Dendritic cell treated with granulocyte-macrophage colony-stimulating factor and Interleukin-4, amounts not matched to agents 40 ng/mL and 50 ng/mL, for 4 days (primary cell): Measurements from ENCODE around the gene TRIOBP.
"Not testable (repeated sequence)": the region's sequence is repeated elsewhere in the genome, so short reads cannot be mapped to it uniquely, and the experiment has no call there.

Experiments
- H3K27ac Mint-ChIP-seq: one replicate; pipeline ENCODE4 v1.8.0; 2022; ENCODE audit warnings: mild to moderate bottlenecking, mixed read lengths
- H3K27me3 Mint-ChIP-seq: one replicate; pipeline ENCODE4 v1.8.0; 2022; ENCODE audit warnings: mild to moderate bottlenecking, mixed read lengths
- H3K36me3 Mint-ChIP-seq: one replicate; pipeline ENCODE4 v1.8.0; 2022; ENCODE audit warnings: low read depth, mixed read lengths
- H3K4me1 Mint-ChIP-seq: one replicate; pipeline ENCODE4 v1.8.0; 2022; ENCODE audit warnings: low read depth, mixed read lengths
- H3K4me3 Mint-ChIP-seq: one replicate; pipeline ENCODE4 v1.8.0; 2022; ENCODE audit warnings: mild to moderate bottlenecking, moderate library complexity, mixed read lengths
- H3K9me3 Mint-ChIP-seq: one replicate; pipeline ENCODE4 v1.8.0; 2022; ENCODE audit warnings: mixed read lengths
- intact Hi-C: fragments of 100-400 bp; cut with micrococcal nuclease; formaldehyde crosslinking; loops from one replicate; pipeline ENCODE4 v1.15.0; 2022

TRIOBP gene

DNA sequence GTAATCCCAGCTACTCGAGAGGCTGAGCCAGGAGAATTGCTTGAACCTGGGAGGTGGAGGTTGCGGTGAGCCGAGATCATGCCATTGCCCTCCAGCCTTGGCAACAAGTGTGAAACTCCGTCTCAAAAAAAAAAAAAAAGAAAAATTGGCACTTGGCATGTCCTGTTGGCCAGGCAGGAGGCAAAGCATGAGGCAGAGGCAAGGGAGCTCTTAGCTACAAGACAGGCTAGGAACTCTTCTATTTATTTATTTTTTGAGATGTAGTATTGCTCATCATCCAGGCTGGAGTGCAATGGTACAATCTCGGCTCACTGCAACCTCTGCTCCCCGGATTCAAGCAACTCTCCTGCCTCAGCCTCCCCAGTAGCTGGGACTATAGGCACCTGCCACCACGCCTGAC lies 2.7 kb upstream of the TRIOBP start:
- H3K27me3 Mint-ChIP-seq, H3K4me3 Mint-ChIP-seq, intact Hi-C loops, H3K9me3 Mint-ChIP-seq, H3K27ac Mint-ChIP-seq: not testable (repeated sequence)
- Mint-ChIP-seq H3K4me1 (peaks cover 19% of the 10 kb centered on the region), H3K36me3 (peaks cover 70% of the 10 kb centered on the region)

DNA sequence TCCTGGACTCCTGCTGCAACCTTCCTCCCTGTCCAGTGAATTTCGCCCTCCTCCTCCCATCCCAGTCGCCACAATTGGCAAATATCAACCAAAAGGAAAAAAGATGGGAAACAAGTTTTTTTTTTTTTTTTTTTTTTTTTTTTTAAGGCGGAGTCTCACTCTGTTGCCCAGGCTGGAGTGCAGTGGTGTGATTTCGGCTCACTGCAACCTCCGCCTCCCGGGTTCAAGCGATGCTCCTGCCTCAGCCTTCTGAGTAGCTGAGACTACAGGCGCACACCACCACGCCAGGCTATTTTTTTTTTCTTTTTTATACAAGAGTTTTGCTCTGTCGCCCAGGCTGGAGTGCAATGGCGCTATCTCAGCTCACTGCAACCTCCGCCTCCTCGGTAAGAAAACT lies 590 bp upstream of the TRIOBP start:
- Mint-ChIP-seq H3K4me1 (peaks cover 24% of the 10 kb centered on the region), H3K36me3 (peaks cover 49% of the 10 kb centered on the region), H3K4me3 (peak overlapping the region; percentile 57)
- not testable (repeated sequence) for H3K9me3 Mint-ChIP-seq, H3K27ac Mint-ChIP-seq, H3K27me3 Mint-ChIP-seq
- intact Hi-C loops = loop anchor here (5.0 kb wide), 1 partner anchor 41 kb away; no protein-coding TSS in a partner anchor

DNA sequence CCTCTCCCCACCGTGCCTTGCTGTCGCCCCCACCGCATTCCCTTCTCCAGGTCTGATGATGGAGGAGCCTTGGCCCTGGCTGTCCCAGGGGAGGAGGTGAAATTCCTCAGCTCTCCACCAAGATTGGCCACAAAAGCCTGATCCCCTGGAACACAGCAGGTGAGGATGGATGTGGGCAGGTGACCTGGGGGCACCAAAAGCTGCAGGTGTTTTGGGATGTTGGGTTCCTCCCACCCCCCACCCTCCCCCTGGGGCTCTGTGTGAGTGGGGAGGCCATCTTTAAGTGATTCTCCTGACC lies 639 bp downstream of the TRIOBP start:
- intact Hi-C loops = loop anchor here (5.0 kb wide), 1 partner anchor 40 kb away; no protein-coding TSS in a partner anchor
- H3K4me3 Mint-ChIP-seq = no peak overlapping the region
- peaks cover 33% of the 10 kb centered on the region for H3K4me1 Mint-ChIP-seq
- no peaks in the 10 kb centered on the region for H3K9me3 Mint-ChIP-seq
- peaks cover 37% of the 10 kb centered on the region for H3K36me3 Mint-ChIP-seq
- H3K27ac Mint-ChIP-seq = no peak overlapping the region
- H3K27me3 Mint-ChIP-seq = peaks cover 3% of the 10 kb centered on the region

- no peak overlapping the region for H3K4me3 Mint-ChIP-seq
- intact Hi-C loops = no loop called here
- H3K36me3 Mint-ChIP-seq = no peaks in the 10 kb centered on the region
- H3K9me3 Mint-ChIP-seq = no peaks in the 10 kb centered on the region
- no peak overlapping the region for H3K27ac Mint-ChIP-seq
- peaks cover 6% of the 10 kb centered on the region for H3K27me3 Mint-ChIP-seq
- peaks cover 35% of the 10 kb centered on the region for H3K4me1 Mint-ChIP-seq
Observed at GRCh38 chr22:37701141-37701786, 4.4 kb downstream of the TRIOBP start.

- Mint-ChIP-seq H3K9me3 (no peaks in the 10 kb centered on the region), H3K27me3 (peaks cover 3% of the 10 kb centered on the region), H3K36me3 (no peaks in the 10 kb centered on the region), H3K4me1 (peaks cover 34% of the 10 kb centered on the region), H3K27ac (no peak overlapping the region), H3K4me3 (no peak overlapping the region)
- intact Hi-C loops = no loop called here
Observed at GRCh38 chr22:37703906-37704305, 7.1 kb downstream of the TRIOBP start.

DNA sequence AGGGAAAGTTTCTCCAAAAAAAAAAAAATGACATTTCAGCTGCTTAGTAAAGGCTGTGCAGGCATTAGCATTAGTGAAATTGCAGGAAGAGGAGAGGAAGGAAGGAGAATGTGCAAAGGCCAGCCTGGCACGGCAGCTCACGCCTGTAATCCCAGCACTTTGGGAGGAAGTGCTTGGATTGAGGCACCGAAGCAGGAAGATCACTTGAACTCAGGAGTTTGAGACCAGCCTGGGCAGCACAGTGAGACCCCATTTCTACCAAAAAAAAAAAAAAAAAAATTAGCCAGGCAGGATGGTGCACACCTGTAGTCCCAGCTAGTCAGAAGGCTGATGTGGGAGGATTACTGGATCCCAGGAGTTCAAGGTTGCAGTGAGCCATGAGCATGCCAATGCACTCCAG lies 7.8 kb downstream of the TRIOBP start:
- no peak overlapping the region for H3K27ac Mint-ChIP-seq
- intact Hi-C loops = no loop called here
- no peaks in the 10 kb centered on the region for H3K36me3 Mint-ChIP-seq
- peaks cover 3% of the 10 kb centered on the region for H3K27me3 Mint-ChIP-seq
- H3K4me1 Mint-ChIP-seq = peaks cover 36% of the 10 kb centered on the region
- no peaks in the 10 kb centered on the region for H3K9me3 Mint-ChIP-seq
- H3K4me3 Mint-ChIP-seq = no peak overlapping the region

- Mint-ChIP-seq H3K27me3 (peaks cover 5% of the 10 kb centered on the region), H3K36me3 (no peaks in the 10 kb centered on the region), H3K4me1 (peaks cover 36% of the 10 kb centered on the region), H3K27ac (no peak overlapping the region), H3K4me3 (no peak overlapping the region), H3K9me3 (no peaks in the 10 kb centered on the region)
- intact Hi-C loops = no loop called here
Observed at GRCh38 chr22:37705205-37705604, 8.4 kb downstream of the TRIOBP start.

DNA sequence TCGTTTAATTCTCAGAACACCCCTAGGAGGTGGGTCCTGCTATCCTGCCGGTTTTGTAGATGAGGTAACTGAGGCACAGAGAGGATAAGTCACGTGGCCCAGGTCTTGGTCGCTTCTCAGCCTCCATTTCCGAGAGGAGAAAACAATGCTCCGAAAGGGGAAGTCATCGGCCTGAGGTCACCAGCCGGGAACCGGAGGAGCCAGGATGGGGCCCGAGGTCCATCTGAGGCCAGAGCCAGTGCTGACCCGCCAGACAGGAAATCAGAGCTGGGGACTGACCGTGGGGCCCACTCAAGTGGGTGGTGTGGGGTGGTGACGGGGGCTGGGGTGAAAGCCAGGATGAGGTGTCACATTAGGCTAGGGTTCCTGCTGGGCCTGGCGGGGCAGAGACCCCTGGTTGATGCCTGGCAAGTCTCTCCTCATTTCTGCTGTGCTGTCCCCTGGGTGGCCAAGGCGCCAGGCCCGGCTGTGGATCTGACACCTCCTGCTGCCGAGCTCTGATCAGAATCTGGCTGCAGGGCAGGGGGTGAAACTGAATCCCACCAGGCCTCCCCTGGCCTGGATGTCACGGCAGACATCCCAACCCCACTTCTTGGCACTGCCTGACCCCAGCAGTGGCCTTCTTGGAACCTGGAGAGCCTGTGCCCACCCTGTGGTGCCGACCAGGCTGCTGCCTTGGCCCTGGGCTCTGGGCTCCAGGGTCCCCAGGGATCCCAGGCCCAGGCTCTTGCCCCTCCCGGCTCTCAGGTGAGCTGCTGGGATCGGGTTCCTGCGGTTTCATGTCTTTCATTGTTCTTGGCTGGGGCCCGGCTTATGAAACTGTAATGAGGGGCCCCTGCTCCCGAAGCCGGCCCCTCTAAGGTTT lies 12.0 kb downstream of the TRIOBP start:
- Mint-ChIP-seq H3K9me3 (no peaks in the 10 kb centered on the region), H3K27me3 (peaks cover 3% of the 10 kb centered on the region), H3K4me3 (no peak overlapping the region), H3K36me3 (peaks cover 8% of the 10 kb centered on the region), H3K27ac (peak overlapping the region; percentile 75), H3K4me1 (peaks cover 20% of the 10 kb centered on the region)
- intact Hi-C loops = no loop called here

GRCh38 chr22:37709445-37709765 lies 12.6 kb downstream of the TRIOBP start:
- Mint-ChIP-seq H3K27ac (no peak overlapping the region), H3K4me1 (peaks cover 14% of the 10 kb centered on the region), H3K4me3 (no peak overlapping the region), H3K9me3 (no peaks in the 10 kb centered on the region), H3K27me3 (peaks cover 1% of the 10 kb centered on the region), H3K36me3 (peaks cover 8% of the 10 kb centered on the region)
- intact Hi-C loops = no loop called here

DNA sequence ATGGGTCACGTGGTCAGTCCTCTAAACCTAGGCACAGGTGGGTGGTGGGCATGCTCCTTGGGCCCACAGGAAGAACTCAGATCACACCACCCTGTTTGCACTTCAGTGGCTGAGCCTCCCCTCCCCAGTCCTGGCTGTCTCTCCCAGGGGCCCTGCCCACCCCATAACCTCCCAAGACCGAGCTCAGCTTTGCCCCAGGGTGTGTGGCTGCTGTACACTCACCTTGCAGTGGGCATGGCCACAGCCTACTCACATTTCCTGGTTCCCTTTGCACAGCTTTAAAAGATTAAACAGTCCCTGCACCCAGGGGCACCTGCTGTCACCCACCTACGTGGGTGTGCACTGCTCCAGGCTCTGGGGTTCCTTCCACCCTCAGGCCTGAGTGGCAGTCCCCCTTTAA lies 13.8 kb downstream of the TRIOBP start:
- H3K36me3 Mint-ChIP-seq = peaks cover 8% of the 10 kb centered on the region
- H3K9me3 Mint-ChIP-seq = no peaks in the 10 kb centered on the region
- H3K27me3 Mint-ChIP-seq = peaks cover 1% of the 10 kb centered on the region
- intact Hi-C loops = no loop called here
- peaks cover 10% of the 10 kb centered on the region for H3K4me1 Mint-ChIP-seq
- no peak overlapping the region for H3K4me3 Mint-ChIP-seq
- H3K27ac Mint-ChIP-seq = no peak overlapping the region

DNA sequence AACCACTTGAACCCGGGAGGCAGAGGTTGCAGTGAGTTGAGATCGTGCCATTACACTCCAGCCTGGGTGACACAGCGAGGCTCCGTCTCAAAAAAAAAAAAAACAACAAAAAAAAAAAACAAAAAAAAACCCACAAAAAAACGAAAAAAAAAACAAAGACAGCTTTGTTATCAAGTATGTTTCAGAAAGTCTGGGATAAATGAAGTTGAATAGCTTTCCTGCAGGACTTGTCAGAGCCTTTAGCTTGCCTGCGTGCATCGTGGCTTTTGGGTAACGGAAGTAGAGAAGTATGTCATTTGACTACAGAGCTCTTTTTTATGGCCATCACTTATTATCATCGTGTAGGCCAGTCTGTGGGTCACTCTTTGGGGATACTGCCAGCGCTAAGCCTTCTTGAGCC lies 14.6 kb downstream of the TRIOBP start:
- intact Hi-C loops = no loop called here
- Mint-ChIP-seq H3K4me3 (no peak overlapping the region), H3K9me3 (no peaks in the 10 kb centered on the region)

GRCh38 chr22:37713761-37714160 lies 16.9 kb downstream of the TRIOBP start:
- Mint-ChIP-seq H3K4me1 (peaks cover 4% of the 10 kb centered on the region), H3K36me3 (peaks cover 14% of the 10 kb centered on the region), H3K9me3 (no peaks in the 10 kb centered on the region), H3K27ac (no peak overlapping the region), H3K27me3 (peaks cover 1% of the 10 kb centered on the region), H3K4me3 (no peak overlapping the region)
- intact Hi-C loops = no loop called here

More for the DNA sequence above, 14.6 kb downstream of the TRIOBP start:
- Mint-ChIP-seq H3K36me3 (peaks cover 8% of the 10 kb centered on the region), H3K27me3 (peaks cover 1% of the 10 kb centered on the region), H3K4me1 (peaks cover 10% of the 10 kb centered on the region), H3K27ac (no peak overlapping the region)

GRCh38 chr22:37714634-37715033 lies 17.8 kb downstream of the TRIOBP start:
- Mint-ChIP-seq H3K4me1 (no peaks in the 10 kb centered on the region), H3K27me3 (peaks cover 1% of the 10 kb centered on the region), H3K36me3 (peaks cover 14% of the 10 kb centered on the region), H3K9me3 (no peaks in the 10 kb centered on the region), H3K27ac (no peak overlapping the region), H3K4me3 (no peak overlapping the region)
- intact Hi-C loops = no loop called here

DNA sequence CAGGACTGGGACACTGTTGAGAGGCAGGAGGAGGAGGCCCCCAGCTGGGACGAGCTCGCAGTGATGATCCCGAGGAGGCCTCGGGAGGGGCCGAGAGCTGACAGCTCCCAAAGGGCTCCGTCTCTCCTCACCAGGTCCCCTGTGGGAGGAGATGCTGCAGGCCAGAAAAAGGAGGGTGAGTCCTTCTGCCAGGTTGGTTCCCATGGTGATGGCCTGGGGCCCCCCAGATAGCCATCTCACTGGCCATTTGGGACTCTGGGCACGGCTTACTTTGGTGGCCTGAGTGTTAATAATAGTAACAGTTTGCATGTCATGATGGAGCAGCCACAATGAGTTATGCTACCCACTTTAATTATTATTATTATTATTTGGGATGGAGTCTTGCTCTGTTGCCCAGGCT lies 18.9 kb downstream of the TRIOBP start:
- no peaks in the 10 kb centered on the region for H3K9me3 Mint-ChIP-seq
- peaks cover 14% of the 10 kb centered on the region for H3K36me3 Mint-ChIP-seq
- no peaks in the 10 kb centered on the region for H3K27me3 Mint-ChIP-seq
- no peaks in the 10 kb centered on the region for H3K4me1 Mint-ChIP-seq
- no peak overlapping the region for H3K4me3 Mint-ChIP-seq
- no peak overlapping the region for H3K27ac Mint-ChIP-seq
- intact Hi-C loops = no loop called here

DNA sequence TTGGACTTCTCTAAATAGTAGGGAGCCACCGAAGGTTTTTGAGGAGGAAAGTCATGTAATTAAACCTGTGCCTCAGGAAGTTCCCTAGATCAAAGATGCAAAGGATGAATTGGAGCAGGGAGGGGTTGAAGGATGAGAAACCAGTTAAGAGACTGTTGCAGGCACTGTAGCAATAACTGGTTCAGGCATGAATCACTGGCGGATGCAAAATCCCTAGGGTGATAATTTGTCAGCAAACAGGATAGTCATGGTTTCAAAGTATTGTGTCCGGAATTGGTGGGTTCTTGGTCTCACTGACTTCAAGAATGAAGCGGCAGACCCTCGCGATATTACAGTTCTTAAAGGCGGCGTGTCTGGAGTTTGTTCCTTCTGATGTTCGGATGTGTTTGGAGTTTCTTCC lies 19.9 kb downstream of the TRIOBP start:
- Mint-ChIP-seq H3K4me3 (no peak overlapping the region), H3K27me3 (no peaks in the 10 kb centered on the region)

More for the DNA sequence above, 19.9 kb downstream of the TRIOBP start:
- peaks cover 14% of the 10 kb centered on the region for H3K36me3 Mint-ChIP-seq
- intact Hi-C loops = no loop called here
- H3K9me3 Mint-ChIP-seq = no peaks in the 10 kb centered on the region
- H3K27ac Mint-ChIP-seq = no peak overlapping the region
- H3K4me1 Mint-ChIP-seq = no peaks in the 10 kb centered on the region
